Activated CD4-positive, CD25-positive, alpha-beta regulatory T cell (primary cell): Measurements from ENCODE around the gene ZXDC.

ENCODE experiments used
- DNase-seq, 4 experiments: peaks; one replicate each; lab custom pipeline; 2025; lab: John Stamatoyannopoulos, UW

The ZXDC gene

GRCh38 chr3:126435456-126436315 is 40.0 kb downstream of the ZXDC start:
- DNase-seq = no peak

- DNase-seq = no peak
Observed at GRCh38 chr3:126434931-126435411, 40.7 kb downstream of the ZXDC start.

GRCh38 chr3:126434264-126434590 is 41.5 kb downstream of the ZXDC start:
- DNase-seq = no peak

GRCh38 chr3:126433496-126434263 is 42.0 kb downstream of the ZXDC start:
- DNase-seq = no peak

- no peak for DNase-seq
Observed at GRCh38 chr3:126433105-126433430, 42.6 kb downstream of the ZXDC start.

GRCh38 chr3:126432361-126433104 is 43.2 kb downstream of the ZXDC start:
- no peak for DNase-seq

- no peak for DNase-seq
Observed at GRCh38 chr3:126431103-126431534, 44.6 kb downstream of the ZXDC start.

GRCh38 chr3:126424751-126425150 is 50.9 kb downstream of the ZXDC start:
- no peak for DNase-seq

- no peak for DNase-seq
Observed at GRCh38 chr3:126424039-126424717, 51.5 kb downstream of the ZXDC start.

GRCh38 chr3:126423191-126424038 is 52.3 kb downstream of the ZXDC start:
- no peak for DNase-seq

- DNase-seq = no peak
Observed at GRCh38 chr3:126422571-126423091, 53.1 kb downstream of the ZXDC start.

GRCh38 chr3:126422121-126422520 is 53.6 kb downstream of the ZXDC start:
- no peak for DNase-seq

GRCh38 chr3:126421573-126422119 is 54.0 kb downstream of the ZXDC start:
- no peak for DNase-seq

- DNase-seq = no peak
Observed at GRCh38 chr3:126419886-126420786, 55.6 kb downstream of the ZXDC start.

- no peak for DNase-seq
Observed at GRCh38 chr3:126419151-126419703, 56.5 kb downstream of the ZXDC start.

- DNase-seq = no peak
Observed at GRCh38 chr3:126418661-126419131, 57.0 kb downstream of the ZXDC start.

GRCh38 chr3:126417981-126418530 is 57.6 kb downstream of the ZXDC start:
- no peak for DNase-seq

GRCh38 chr3:126417515-126417914 is 58.2 kb downstream of the ZXDC start:
- DNase-seq = no peak

GRCh38 chr3:126416943-126417342 is 58.7 kb downstream of the ZXDC start:
- DNase-seq = no peak
